GM12872 (cell line): ENCODE results near the gene PCGF1.

Experiments
- CTCF ChIP-seq: IDR thresholded peaks from 3 replicates; pipeline ENCODE4 v1.5.1; 2011; ENCODE audit warnings: low read depth, mild to moderate bottlenecking, low read length, moderate library complexity; ENCODE audit not compliant: insufficient read depth

Gene PCGF1

GRCh38 chr2:74499267-74499939 lies 8.1 kb downstream of the PCGF1 start, which contains the start of gene LBX2:
Gene LBX2, minus strand, starts transcription at chr2:74499603. Its CDS starts 66 bp downstream, at chr2:74499537.
- no peak for TF ChIP-seq CTCF

DNA sequence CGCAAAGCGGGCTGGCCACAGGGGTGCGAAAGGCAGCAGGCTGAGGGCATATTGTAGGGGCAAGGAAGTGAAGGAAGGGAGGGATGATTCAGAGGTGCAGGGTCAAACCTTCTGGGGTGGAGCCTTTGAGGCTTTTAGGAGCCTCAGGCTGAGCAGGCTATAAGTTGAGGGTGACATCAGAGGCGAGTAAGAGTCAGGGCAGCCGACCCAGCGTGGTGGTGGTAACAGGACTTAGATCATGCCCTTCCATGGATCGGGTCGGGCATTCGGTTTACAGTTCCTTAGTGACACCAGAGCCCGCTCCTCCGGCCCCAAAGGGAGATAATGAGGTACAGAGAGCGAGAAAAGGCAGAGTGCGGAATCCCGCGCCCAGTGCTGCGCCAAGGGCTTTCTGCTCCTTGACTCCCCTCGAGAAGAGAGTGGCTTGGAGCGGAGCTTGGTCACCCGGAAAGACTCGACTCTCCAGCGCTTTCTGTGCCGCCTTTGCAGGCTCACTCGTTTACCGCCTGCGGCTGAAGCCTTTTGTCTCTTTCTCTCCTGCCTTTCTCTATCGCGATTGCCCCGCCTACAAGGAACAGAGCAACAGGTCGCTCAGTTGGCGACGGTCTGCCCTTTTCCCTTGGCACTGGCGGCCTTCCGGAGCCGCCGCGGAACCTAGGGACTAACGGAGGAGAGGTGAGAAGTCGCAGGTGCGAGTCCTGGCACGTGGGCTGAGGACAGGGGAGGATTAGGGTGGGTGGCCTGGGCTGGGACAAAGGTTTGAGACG lies 8.8 kb downstream of the PCGF1 start:
- no peak for TF ChIP-seq CTCF

GRCh38 chr2:74497777-74498499 lies 9.6 kb downstream of the PCGF1 start:
- no peak for TF ChIP-seq CTCF

DNA sequence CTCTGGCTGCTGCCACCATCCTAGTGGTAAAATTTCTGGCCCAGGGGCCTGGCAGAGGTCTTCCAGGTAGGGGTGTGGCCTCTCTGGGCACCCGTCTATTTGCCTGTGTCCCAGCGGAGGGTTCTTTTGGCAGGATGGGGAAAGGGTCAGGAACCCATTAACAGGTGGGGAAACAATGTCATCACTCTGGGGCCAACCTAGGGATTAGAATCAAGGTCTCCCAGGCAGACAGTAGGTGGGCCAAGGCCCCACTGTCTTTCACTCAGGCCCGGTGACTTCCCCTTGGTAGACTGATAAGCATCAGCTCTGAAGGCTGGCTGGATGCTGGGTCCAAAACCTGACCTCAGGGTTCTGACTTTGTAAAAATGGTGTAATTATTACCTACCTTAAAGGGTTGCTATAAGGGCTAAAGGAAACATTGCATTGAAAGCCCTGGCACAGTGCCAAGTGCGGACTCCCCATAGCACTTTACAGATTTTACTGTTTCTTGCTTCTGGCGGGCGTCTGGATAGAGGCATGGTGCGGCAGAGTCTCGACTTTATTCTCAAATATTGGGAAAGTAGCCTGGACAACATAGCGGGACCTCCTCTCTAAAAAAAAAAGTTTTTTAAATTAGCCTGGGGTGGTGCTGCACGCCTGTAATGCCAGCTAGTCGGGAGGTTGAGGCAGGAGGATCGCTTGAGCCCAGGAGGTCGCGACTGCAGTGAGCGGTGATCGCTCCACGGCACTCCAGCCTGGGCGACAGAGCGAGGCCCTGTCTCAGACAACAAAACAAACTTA lies 10.3 kb downstream of the PCGF1 start:
- TF ChIP-seq CTCF = no peak

- TF ChIP-seq CTCF = no peak
These were observed 12.1 kb downstream of the PCGF1 start for GRCh38 chr2:74495440-74495839.

DNA sequence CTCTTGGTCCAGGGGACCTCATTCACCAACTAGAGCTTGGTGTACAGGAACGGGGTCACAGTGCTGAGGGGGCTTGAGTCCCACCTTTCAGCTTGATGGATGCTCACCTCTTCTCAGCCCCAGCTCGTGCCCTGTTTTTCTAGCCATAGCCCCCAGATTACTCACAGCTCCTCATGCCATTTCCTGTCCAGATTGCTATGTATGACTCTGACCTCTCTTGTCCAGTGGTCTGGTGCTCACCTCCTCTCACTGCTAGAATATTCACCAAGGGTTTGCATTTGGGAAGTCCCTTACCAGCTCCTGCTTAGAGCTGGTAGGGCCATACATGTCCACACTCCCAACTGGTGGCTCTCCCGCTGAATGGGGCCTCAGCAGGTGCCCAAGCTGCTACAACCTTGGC lies 13.9 kb downstream of the PCGF1 start:
- no peak for TF ChIP-seq CTCF
